Measurements from ENCODE around the gene TIGD2.
"Not testable (repeated sequence)": the region's sequence is repeated elsewhere in the genome, so short reads cannot be mapped to it uniquely, and the experiment has no call there.

The TIGD2 gene

DNA sequence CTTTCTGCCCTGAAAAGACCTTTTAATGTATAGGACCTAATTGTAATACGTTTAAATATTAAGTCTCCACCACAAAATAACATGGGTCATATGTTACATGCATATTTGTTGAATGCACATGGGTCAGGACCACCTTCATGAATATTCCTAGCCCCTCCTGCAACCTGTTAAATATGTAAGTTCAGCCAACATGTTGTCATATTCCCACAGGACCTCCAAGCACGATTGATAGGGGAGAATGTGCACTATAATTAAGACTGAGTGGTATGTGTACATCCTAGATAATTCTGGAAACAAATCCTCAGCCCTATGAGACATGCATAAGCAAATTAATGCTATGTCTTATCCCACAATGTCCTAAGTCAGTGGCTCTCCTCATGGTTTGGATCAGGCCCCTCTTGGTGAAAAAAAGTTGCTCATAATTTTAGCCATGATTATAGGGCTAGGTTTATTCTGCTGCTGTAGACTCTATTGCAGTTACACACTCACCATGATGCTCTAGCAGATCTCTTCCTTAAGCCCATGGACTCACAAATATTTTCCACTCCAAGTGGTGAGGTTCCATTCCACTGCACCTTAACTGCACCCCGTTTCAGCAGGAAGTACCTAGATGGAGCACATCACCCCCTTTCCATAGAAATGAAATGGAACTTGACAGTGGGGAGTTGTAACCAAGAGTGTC is 10.2 kb downstream of the TIGD2 start:
- DNase-seq: no peak

DNA sequence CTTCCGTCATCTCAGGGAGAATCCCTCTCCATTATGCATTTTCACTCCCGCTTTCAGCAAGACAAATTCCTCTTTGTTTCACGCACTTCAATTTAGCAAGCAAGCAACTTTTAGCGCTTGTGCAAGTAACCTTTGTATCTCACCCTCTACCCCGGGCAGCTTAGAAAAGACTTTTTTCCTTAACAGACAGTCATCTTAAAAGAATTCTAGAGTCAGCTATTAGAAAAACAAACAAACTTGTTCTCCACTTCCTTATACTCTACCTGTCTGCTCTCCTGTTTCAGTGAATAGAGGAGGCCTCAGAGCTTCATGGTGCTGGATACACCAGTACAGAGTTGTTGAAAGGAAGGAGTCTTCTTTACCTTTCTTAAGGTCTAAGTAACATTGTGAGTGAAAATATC is 12.1 kb downstream of the TIGD2 start:
- no peak for DNase-seq

DNA sequence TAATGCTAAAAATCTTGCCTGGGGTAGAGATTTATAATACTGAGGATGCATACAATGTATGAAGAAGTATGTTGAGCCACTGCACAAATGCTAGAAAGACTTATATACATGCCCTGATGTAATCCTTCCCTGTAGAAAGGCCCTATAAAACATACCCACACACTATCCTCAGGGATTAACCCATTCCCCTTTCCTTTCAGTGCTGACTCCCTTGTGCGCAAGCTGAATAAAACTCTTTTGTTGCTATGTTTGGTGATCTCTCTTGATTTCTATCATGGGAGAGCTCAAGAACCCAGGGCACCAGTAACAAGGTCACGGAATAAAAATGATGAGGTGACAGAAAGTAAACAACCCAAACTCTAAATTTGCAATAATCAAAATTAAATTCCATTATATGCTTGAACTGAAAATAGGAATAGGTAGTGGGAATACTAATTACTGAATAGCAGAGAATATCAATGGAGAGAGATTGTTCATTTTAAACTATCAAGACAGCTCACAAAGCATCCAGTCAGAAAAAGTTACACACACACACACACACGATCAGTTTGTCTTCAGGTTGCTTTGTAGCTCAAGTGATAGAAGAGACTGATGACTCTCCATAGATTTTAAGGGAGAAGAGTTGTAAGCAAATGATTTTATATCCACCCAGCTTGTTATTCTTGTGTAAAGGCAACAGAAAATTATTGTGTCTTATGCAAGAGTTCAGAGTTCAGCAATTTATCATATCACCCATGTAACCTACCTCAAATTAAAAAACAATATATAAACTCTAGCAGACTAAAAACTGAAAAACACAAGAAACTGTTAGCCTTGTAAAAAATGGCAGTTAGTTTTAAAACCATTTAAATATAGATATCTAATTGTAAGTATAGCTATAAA is 14.8 kb downstream of the TIGD2 start:
- DNase-seq: no peak

DNA sequence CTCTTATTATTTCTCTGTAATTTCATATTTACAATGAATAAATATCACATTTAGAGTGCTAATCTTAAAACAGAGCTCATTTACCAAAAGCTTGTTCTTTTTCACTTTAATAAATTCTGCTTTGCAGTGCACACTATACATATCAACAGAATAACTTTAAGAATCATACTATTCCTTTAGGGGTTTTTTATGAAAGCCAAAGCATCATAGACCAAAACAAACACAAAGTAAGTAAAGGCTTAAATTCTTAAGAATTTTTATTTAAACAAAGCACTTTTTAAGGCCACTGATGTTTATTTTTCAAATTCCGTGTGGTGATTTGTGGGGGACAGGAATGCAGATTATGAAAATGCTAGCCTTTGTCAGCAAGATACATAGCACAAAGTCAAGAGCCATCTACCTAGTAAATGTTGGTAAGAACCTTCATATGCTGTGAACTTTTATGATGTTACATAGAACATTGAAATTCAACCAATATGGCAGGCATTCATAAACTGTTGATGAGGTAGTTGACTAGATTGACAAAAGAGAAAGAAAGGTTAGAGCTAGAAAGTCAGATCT is 17.8 kb downstream of the TIGD2 start:
- DNase-seq: no peak

DNA sequence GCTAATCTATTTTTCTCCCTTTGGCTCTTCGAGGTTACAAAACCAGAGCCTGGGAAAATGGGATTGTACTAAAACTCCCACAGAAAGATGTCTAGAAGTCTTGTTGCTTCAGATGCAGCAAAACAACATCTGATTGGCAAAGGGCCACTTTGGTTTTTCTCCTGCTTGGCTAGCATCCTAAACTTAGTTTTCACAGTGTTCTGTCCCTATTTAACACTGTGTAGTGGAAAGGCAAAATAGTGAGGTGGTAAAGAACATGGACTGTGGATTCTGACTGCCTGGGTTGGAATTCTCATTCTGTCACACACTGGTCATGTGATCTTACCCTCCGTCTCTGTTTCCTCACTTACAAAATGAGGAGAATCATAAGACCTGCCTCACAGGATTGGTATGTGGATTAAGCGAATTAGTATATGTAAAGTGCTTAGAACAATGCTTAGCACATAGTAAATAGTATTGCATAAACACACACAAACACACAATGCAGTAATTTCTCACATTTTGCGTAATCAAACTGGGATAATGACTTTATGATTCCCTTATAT is 23.5 kb downstream of the TIGD2 start:
- DNase-seq: no peak

DNA sequence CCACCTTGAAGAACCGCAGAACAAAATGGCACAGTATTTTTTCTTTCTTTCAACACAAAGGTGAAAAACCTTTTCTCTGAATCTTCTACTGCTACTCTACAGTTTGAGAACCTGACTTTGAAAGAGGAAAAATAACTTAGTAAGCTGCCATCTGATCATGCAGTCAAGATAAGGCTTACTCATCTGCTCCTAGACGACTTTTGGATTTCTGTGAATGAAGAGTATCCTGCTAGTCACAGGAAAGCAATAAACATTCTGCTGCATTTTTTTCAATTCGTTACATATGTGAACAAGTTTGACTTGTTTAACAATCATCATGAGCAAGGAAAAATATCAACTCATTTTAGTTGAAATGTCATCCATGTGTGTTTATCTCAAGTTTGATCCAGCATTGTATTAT is 25.2 kb downstream of the TIGD2 start:
- DNase-seq: no peak

DNA sequence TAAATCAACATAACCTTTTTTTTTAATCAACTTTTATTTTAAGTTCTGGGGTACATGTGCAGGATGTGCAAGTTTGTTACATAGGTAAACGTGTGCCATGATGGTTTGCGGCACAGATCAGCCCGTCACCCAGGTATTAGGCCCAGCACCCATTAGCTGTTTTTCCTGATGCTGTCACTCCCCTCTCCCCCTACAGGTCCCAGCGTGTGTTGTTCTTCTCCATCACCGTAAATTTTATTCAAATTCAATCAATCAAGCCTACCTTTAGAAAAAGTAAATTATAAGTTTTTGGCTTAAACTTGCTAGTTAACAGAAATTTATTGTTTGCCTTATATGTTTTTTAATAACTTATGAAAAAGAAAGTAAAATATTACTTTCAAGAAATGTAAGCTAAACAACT is 25.9 kb downstream of the TIGD2 start:
- DNase-seq: no peak

DNA sequence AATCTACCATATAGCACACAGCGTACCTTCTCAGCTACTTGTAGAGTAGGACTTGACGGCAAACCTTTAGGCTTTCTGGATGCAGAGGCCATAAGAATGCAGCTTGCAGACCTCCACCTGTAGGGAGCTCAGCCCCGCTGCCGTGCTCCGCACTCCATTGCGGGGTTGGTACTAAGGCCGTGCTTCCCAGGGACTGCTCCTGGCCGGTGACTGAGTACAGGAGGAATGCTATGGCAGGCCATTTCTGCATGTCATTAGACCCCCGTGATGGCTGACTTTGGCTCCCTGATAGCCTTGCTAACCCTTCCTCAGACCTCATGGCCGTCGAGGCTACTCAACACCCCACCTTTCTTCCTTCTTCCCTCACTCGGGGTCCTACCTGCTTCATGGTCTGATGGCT is 26.4 kb downstream of the TIGD2 start:
- DNase-seq: no peak

- DNase-seq: no peak
Measured at GRCh38 chr4:89140168-89140759, 28.9 kb downstream of the TIGD2 start.

GRCh38 chr4:89142691-89143669 is 31.6 kb downstream of the TIGD2 start:
- no peak for DNase-seq

GRCh38 chr4:89144652-89145051 is 33.3 kb downstream of the TIGD2 start:
- DNase-seq: not testable (repeated sequence)

DNA sequence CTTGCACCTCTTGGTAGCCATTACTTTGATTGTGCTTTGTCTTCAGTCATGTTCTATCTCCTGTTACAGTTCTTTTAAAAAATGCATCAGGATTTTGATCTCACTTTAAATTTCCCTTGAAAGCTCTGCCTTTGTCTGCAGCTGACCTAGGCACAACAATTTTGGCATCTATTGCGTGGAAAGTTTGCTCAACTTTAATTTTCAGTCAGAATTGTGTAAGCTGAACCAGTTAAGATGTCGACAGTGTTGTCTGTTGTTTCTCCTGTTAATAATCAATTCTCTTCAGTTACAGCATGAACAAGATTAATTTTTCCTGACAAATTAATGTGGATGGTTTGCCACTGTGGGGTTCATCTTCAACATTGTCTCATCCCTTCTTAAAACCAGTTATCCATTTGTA is 34.9 kb downstream of the TIGD2 start:
- no peak for DNase-seq

DNA sequence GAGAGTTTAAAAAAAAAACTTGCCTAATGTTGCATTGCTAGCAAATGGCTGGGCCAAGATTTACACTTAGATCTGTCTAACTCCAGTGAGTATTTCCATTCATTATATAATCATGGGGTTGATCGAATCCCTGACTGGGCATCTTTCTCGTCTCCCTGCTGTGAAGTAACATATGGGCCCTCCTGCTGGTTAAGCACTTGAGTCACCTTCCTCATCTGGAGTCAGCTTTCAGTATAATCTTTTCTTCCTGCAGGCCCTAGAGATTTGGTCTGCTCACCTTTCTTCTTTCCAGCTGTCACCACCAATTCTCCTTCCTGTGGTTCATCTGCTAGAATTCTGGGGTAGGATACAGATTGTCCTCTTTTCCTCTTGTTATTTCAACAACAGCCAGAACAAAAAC is 41.6 kb downstream of the TIGD2 start:
- no peak for DNase-seq

DNA sequence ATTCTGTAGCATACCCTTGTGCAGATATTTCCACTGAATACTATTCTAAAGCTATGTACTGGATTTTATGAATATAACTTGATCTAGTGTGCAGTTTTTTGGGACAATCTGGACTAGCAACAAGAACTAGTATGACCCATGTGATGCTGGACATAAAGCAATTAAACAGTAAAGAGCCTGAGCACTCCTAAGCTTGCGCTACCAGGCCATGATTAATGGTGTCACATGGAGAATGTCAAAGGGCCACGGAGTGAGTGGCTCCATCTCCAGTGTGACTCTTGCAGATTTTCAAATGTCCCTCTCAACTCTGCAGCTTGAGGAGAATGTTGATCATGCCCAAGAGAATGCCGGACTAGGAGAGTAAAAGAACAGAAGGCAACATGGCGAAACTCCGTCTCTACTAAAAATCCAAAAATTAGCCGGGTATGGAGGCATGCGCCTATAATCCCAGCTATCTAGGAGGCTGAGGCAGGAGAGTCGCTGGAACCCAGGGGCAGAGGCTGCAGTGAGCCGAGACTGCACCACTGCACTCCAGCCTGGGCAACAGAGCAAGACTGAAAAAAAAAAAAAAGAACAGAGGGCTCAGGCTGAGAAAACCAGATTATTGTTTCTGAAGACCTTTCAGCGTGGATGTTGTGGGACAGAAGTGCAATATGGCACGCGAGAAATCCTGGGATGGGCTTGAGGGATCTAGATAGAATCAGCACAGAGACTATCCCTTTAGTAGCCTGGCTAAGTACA is 45.0 kb downstream of the TIGD2 start:
- no peak for DNase-seq

- no peak for DNase-seq
Measured at GRCh38 chr4:89157488-89158024, 46.2 kb downstream of the TIGD2 start.

- DNase-seq: peak; percentile 67
Measured at GRCh38 chr4:89158884-89159503, 47.7 kb downstream of the TIGD2 start.

GRCh38 chr4:89160806-89161205 is 49.5 kb downstream of the TIGD2 start:
- DNase-seq: no peak

GRCh38 chr4:89161841-89162240 is 50.5 kb downstream of the TIGD2 start:
- no peak for DNase-seq

- no peak for DNase-seq
Measured at GRCh38 chr4:89162496-89162895, 51.2 kb downstream of the TIGD2 start.

- no peak for DNase-seq
Measured at GRCh38 chr4:89162987-89163386, 51.7 kb downstream of the TIGD2 start.

DNA sequence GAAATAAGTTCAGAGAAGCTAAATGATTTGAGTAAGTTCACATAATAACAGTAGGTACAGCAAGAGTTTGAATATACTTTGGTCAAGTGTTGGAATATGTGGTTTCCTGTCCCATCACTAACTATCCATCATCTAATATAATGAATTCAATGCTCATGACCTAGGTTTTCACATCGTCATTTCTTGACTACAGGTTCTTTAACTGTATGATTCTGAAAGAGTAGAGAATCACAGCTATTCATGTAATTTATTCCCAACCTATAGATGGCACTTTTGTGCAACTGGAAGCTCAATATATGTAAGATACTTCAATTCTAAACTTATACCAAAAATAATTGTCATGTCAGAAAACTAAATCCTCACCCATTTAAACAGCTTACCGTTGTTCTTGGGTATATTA is 53.1 kb downstream of the TIGD2 start:
- no peak for DNase-seq

Measured in NCI-H2029 treated with DMSO at 0.1 percent for 48 hours (cell line).